Measurements from ENCODE around the gene SND1.

Gene SND1

DNA sequence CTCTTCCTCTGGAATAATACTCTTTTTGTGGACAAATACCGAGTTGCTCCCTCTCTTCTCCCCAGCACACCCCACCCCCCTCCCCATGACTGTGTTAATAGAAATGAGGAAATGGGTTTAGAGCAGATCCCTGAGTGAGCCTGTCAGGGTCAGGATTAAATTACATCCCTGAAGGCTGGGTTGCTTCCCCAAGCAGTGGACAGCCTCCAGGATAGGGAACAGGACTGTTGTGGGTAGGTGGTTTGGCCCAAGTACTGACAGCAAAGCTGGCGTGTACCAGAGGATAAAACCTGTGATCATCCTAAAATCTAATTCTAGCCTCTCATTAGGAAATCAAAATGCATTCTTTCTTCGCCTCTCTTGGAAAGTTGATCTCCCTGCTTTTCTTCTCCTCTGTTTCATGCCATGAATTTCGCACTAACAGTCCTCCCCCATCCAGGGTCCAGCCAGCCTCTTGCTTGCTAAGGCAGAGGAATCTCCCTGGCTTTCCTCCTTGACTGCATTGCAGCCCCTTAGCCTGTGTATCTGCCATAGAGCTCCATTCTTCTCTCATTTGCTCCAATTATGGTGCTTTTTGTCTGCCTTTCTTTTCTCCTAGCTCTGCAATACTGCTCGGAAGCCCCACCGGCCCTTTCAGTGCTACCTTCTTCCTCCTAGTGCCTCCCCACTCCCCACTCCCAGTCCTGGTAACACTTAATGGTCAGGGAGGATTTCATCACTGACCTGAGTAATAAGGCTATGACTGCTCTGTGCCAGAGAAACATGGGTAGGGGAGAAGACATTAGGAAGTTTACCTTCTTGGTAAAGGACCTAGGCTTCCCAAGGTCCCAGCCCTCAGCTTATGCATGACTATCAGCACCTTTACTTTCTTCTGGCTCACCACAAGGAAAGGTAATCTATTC, 370.9 kb downstream of the SND1 start:
- TF ChIP-seq, protein P1, sequence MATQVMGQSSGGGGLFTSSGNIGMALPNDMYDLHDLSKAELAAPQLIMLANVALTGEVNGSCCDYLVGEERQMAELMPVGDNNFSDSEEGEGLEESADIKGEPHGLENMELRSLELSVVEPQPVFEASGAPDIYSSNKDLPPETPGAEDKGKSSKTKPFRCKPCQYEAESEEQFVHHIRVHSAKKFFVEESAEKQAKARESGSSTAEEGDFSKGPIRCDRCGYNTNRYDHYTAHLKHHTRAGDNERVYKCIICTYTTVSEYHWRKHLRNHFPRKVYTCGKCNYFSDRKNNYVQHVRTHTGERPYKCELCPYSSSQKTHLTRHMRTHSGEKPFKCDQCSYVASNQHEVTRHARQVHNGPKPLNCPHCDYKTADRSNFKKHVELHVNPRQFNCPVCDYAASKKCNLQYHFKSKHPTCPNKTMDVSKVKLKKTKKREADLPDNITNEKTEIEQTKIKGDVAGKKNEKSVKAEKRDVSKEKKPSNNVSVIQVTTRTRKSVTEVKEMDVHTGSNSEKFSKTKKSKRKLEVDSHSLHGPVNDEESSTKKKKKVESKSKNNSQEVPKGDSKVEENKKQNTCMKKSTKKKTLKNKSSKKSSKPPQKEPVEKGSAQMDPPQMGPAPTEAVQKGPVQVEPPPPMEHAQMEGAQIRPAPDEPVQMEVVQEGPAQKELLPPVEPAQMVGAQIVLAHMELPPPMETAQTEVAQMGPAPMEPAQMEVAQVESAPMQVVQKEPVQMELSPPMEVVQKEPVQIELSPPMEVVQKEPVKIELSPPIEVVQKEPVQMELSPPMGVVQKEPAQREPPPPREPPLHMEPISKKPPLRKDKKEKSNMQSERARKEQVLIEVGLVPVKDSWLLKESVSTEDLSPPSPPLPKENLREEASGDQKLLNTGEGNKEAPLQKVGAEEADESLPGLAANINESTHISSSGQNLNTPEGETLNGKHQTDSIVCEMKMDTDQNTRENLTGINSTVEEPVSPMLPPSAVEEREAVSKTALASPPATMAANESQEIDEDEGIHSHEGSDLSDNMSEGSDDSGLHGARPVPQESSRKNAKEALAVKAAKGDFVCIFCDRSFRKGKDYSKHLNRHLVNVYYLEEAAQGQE (IDR thresholded peaks at IDR 0.05; ENCODE audit: low read depth), result no peak
- TF ChIP-seq, protein P2, sequence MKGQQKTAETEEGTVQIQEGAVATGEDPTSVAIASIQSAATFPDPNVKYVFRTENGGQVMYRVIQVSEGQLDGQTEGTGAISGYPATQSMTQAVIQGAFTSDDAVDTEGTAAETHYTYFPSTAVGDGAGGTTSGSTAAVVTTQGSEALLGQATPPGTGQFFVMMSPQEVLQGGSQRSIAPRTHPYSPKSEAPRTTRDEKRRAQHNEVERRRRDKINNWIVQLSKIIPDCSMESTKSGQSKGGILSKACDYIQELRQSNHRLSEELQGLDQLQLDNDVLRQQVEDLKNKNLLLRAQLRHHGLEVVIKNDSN (IDR thresholded peaks at IDR 0.05), result no peak
- no peak for TF ChIP-seq TCF12 (IDR thresholded peaks at IDR 0.05; ENCODE audit: low read depth)

DNA sequence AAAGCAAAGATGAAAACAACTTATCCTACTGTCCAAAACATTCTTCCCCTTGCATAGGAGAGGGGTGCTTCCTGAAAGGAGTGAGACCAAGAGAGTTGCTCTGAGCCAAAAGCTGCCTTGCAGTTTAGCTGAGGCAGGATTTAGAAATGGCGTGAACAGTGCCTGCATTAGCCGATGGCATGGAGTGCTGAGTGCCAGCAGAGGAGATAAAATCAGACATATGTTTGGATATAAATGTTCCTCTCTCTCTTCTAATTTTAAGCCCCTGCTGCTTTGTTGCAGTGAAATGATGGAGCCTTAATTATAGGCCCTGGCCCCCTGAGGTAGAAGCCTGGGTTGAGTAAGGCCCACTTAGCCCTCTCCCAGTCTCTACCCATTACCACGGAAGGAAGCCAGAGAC, 372.2 kb downstream of the SND1 start:
- no peak for TF ChIP-seq CEBPB (IDR thresholded peaks at IDR 0.05)
- TF ChIP-seq NFIC (IDR thresholded peaks at IDR 0.05), result no peak

DNA sequence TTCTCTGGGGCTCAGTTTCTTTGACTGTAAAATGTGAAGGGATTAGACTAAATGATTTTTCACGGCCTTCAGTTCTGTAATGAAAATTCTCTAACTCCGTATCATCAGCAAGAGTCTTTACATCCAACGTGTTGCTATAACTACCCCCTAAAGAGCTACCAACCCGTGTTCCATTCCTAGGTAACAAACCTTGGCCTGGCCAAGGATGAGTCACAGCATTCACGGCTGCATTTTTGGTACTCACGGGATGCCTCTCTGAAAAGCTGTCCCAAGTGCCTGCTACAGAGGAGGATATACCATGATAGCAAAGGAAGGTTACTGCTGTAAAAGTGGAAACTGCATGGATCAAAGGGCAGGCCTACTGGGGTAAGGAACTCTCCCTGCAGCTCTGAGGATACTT, 373.4 kb downstream of the SND1 start:
- TF ChIP-seq, protein P3, sequence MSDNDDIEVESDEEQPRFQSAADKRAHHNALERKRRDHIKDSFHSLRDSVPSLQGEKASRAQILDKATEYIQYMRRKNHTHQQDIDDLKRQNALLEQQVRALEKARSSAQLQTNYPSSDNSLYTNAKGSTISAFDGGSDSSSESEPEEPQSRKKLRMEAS (IDR thresholded peaks at IDR 0.05), result no peak
- TF ChIP-seq ZBTB7A (IDR thresholded peaks at IDR 0.05; ENCODE audit: low read depth) (no peak), NFIC (IDR thresholded peaks at IDR 0.05) (no peak), TAF1 (IDR thresholded peaks at IDR 0.05; ENCODE audit: low read depth) (no peak), TEAD4 (IDR thresholded peaks at IDR 0.05) (no peak), RAD21 (IDR thresholded peaks at IDR 0.05; ENCODE audit: low read depth) (no peak), TCF12 (IDR thresholded peaks at IDR 0.05; ENCODE audit: low read depth) (no peak), EP300 (IDR thresholded peaks at IDR 0.05; ENCODE audit: borderline replicate concordance) (no peak), YY1 (IDR thresholded peaks at IDR 0.05; ENCODE audit: low read depth) (no peak), FOXM1 (IDR thresholded peaks at IDR 0.05; ENCODE audit: borderline replicate concordance, low read depth) (no peak), EGR1 (IDR thresholded peaks at IDR 0.05) (no peak), CREB1 (IDR thresholded peaks at IDR 0.05; ENCODE audit: low read depth) (no peak), CEBPB (IDR thresholded peaks at IDR 0.05) (no peak)
- TF ChIP-seq, protein P1 (IDR thresholded peaks at IDR 0.05; ENCODE audit: low read depth), result no peak
- TF ChIP-seq, protein P2 (IDR thresholded peaks at IDR 0.05), result no peak

DNA sequence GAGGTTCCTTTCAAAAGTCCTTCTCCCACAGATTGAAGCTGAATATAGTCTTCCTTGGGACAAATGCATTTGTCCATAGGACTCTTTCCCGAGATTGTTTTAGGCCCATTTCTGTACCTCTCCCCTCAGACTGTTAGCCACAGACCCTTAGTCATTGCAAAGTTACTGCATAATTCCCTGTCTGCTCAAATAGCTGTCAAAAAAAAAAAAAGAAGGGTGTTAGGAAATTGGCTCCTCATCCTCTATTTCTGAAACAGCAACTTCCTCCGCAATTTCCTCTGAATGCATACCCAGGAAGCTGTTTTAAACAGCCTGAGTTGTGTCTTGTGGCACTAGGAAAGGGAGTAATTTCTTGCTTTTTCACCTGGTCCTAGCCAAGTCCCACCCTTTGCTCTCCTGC, 373.8 kb downstream of the SND1 start:
- no peak for TF ChIP-seq EGR1 (IDR thresholded peaks at IDR 0.05)
- TF ChIP-seq, protein P2 (IDR thresholded peaks at IDR 0.05), result no peak
- no peak for TF ChIP-seq CREB1 (IDR thresholded peaks at IDR 0.05; ENCODE audit: low read depth)
- no peak for TF ChIP-seq RAD21 (IDR thresholded peaks at IDR 0.05; ENCODE audit: low read depth)
- no peak for TF ChIP-seq FOXM1 (IDR thresholded peaks at IDR 0.05; ENCODE audit: borderline replicate concordance, low read depth)
- TF ChIP-seq, protein P3 (IDR thresholded peaks at IDR 0.05), result no peak
- TF ChIP-seq YY1 (IDR thresholded peaks at IDR 0.05; ENCODE audit: low read depth), result no peak
- no peak for TF ChIP-seq TEAD4 (IDR thresholded peaks at IDR 0.05)
- TF ChIP-seq ZBTB7A (IDR thresholded peaks at IDR 0.05; ENCODE audit: low read depth), result no peak
- no peak for TF ChIP-seq NFIC (IDR thresholded peaks at IDR 0.05)
- TF ChIP-seq TCF12 (IDR thresholded peaks at IDR 0.05; ENCODE audit: low read depth), result no peak
- TF ChIP-seq, protein P1 (IDR thresholded peaks at IDR 0.05; ENCODE audit: low read depth), result no peak
- TF ChIP-seq TAF1 (IDR thresholded peaks at IDR 0.05; ENCODE audit: low read depth), result no peak
- no peak for TF ChIP-seq CEBPB (IDR thresholded peaks at IDR 0.05)
- no peak for TF ChIP-seq EP300 (IDR thresholded peaks at IDR 0.05; ENCODE audit: borderline replicate concordance)

All from Ishikawa (cell line).